K562 (cell line): ENCODE measurements around the gene FGR. TPM values are rescaled to one million over a fixed set of nuclear protein-coding genes. Genes with fewer than 3 reads are reported as not detected.

Experiments used
- ATAC-seq: fragments of 200-7000 bp; cut with Tn5 transposase; 3 replicates; pipeline ENCODE4 v1.9.1; 2020; ENCODE audit warnings: moderate library complexity
- BruUV-seq: library from RNA; stranded (reverse); fragments of 400-500 nt; replicated peaks from 2 replicates; lab custom pipeline; 2021; lab: Mats Ljungman, UMichigan
- CTCF ChIA-PET: fragments of 300-600 bp; formaldehyde crosslinking; extraction: SDS; loops from one replicate; lab custom pipeline; 2021; ENCODE audit warnings: low intra/inter-chr PET ratio; lab: Yijun Ruan, JAX
- POLR2A ChIA-PET: fragments of 300-600, 350-650 bp; sonication (Branson Sonifier 250); formaldehyde crosslinking; extraction: SDS; loops from one replicate; lab custom pipeline; 2021; ENCODE audit warnings: antibody characterized with exemption, inconsistent platforms; lab: Yijun Ruan, JAX
- DNase-seq, 4 experiments: peaks; one replicate each; pipeline versions ENCODE4 v3.0.0 to v3.0.0-alpha.2; 2011 to 2018; ENCODE audit warnings: low spot score in 3 of 4, mixed read lengths in 3 of 4; ENCODE audit errors: extremely low read depth in 1 of 4
- FAIRE-seq: peaks from 2 replicates; lab custom pipeline; 2011; peaks lifted over from hg19 to GRCh38; lab: Jason Lieb, UNC
- H2AFZ ChIP-seq: 2 replicates; pipeline ENCODE4 v1.6.0; 2011; ENCODE audit warnings: low read depth, low read length, control low read depth, inconsistent platforms
- H3K27ac ChIP-seq: fragments of 200-600 bp; 3 replicates; pipeline ENCODE4 v1.8.0; 2011; ENCODE audit warnings: low read depth, mild to moderate bottlenecking, control low read depth, inconsistent platforms, low read length, moderate library complexity, mixed read lengths; ENCODE audit errors: extremely low read depth
- H3K27me3 ChIP-seq, 2 experiments: fragments of 300-600 bp in 1 of 2; 2 replicates in 1 of 2; 3 replicates in 1 of 2; pipeline versions ENCODE4 v1.6.0 to v1.8.0; 2011; ENCODE audit warnings: inconsistent platforms in 2 of 2, low read length in 2 of 2, mild to moderate bottlenecking in 1 of 2, mixed read lengths in 1 of 2, moderate library complexity in 1 of 2; ENCODE audit not compliant: control insufficient read depth in 2 of 2, insufficient read depth in 2 of 2
- H3K36me3 ChIP-seq: fragments of 300-600 bp; 3 replicates; pipeline ENCODE4 v1.8.0; 2011; ENCODE audit warnings: mild to moderate bottlenecking, low read length, inconsistent platforms; ENCODE audit not compliant: control insufficient read depth, insufficient read depth
- H3K4me1 ChIP-seq, 2 experiments: fragments of 200-600 bp in 1 of 2; replicated peaks in 1 of 2; 2 replicates in 1 of 2; 3 replicates in 1 of 2; pipeline versions ENCODE4 v1.5.1 to v1.8.0; 2011; ENCODE audit warnings: inconsistent platforms in 2 of 2, low read length in 2 of 2, mild to moderate bottlenecking in 1 of 2, mixed read lengths in 1 of 2, moderate library complexity in 1 of 2; ENCODE audit not compliant: control insufficient read depth in 2 of 2, insufficient read depth in 2 of 2
- H3K4me2 ChIP-seq: 2 replicates; pipeline ENCODE4 v1.6.1; 2011; ENCODE audit warnings: low read length, control low read depth, inconsistent platforms, mixed read lengths; ENCODE audit not compliant: insufficient read depth
- H3K4me3 ChIP-seq: fragments of 200-600 bp; sonication (generic), shearing (Covaris generic); 2 replicates; pipeline ENCODE4 v1.5.1; 2016; ENCODE audit warnings: control low read depth, inconsistent platforms
- H3K79me2 ChIP-seq: fragments of 200-600 bp; 3 replicates; pipeline ENCODE4 v1.8.0; 2011; ENCODE audit warnings: low read length, inconsistent platforms; ENCODE audit not compliant: control insufficient read depth, insufficient read depth
- H3K9ac ChIP-seq, 2 experiments: 2 replicates each; pipeline versions ENCODE4 v1.6.0 to v1.6.1; 2011; ENCODE audit warnings: low read depth in 2 of 2, low read length in 2 of 2, control low read depth in 1 of 2, inconsistent platforms in 1 of 2, mild to moderate bottlenecking in 1 of 2, mixed read lengths in 1 of 2; ENCODE audit not compliant: insufficient read depth in 1 of 2
- H3K9me1 ChIP-seq: one replicate; pipeline ENCODE4 v1.6.0; 2011; ENCODE audit warnings: inconsistent platforms, mild to moderate bottlenecking, low read length, moderate library complexity; ENCODE audit not compliant: control insufficient read depth, insufficient read depth
- H3K9me3 ChIP-seq: replicated peaks from 2 replicates; pipeline ENCODE4 v1.5.1; 2011; ENCODE audit warnings: low read depth, low read length, inconsistent platforms; ENCODE audit not compliant: control insufficient read depth, insufficient read depth
- H4K20me1 ChIP-seq: replicated peaks from 2 replicates; pipeline ENCODE4 v1.6.1; 2011; ENCODE audit warnings: low read length, inconsistent platforms, mixed read lengths; ENCODE audit not compliant: control insufficient read depth, insufficient read depth
- CBFA2T2 ChIP-seq: fragments of 450-650 bp; conservative IDR thresholded peaks from 2 replicates; pipeline ENCODE4 v1.6.1; 2017; ENCODE audit warnings: mild to moderate bottlenecking
- CTCFL ChIP-seq: IDR thresholded peaks from 2 replicates; pipeline ENCODE4 v1.6.1; 2011; ENCODE audit warnings: borderline replicate concordance, low read depth, mild to moderate bottlenecking, moderate library complexity, low read length; ENCODE audit not compliant: insufficient read depth, poor library complexity, severe bottlenecking
- DLX4 ChIP-seq: fragments of 250-450 bp; sonication (Bioruptor Pico); IDR thresholded peaks from 2 replicates; pipeline ENCODE4 v1.6.1; 2021; ENCODE audit warnings: mild to moderate bottlenecking
- EGR1 ChIP-seq: fragments of 450-650 bp; conservative IDR thresholded peaks from 2 replicates; pipeline ENCODE4 v1.6.1; 2017; ENCODE audit warnings: mild to moderate bottlenecking
- FOXA3 ChIP-seq, 2 experiments: fragments of 450-650 bp in 1 of 2; sonication (generic) in 1 of 2; formaldehyde crosslinking; IDR thresholded peaks in 1 of 2; conservative IDR thresholded peaks in 1 of 2; 2 replicates each; pipeline versions ENCODE4 v1.4.0 to v1.8.0; 2020 to 2022; ENCODE audit warnings: mild to moderate bottlenecking in 2 of 2, missing genetic modification reagents in 1 of 2
- ILK ChIP-seq: fragments of 450-650 bp; IDR thresholded peaks from 2 replicates; pipeline ENCODE4 v1.6.1; 2016; ENCODE audit warnings: missing genetic modification characterization, low read depth, mild to moderate bottlenecking, missing compliant biosample characterization, moderate library complexity, borderline replicate concordance
- IRF2 ChIP-seq: sonication (generic); formaldehyde crosslinking; IDR thresholded peaks from 2 replicates; pipeline ENCODE4 v1.8.1; 2022; ENCODE audit warnings: mild to moderate bottlenecking, missing genetic modification reagents
- PCBP1 ChIP-seq: fragments of 200-400 bp; formaldehyde crosslinking; IDR thresholded peaks from 2 replicates; pipeline ENCODE4 v1.6.1; 2018; ENCODE audit warnings: mild to moderate bottlenecking, low read depth, low read length; ENCODE audit not compliant: poor library complexity, severe bottlenecking
- POLR3A ChIP-seq: IDR thresholded peaks from 2 replicates; pipeline ENCODE4 v1.6.1; 2011; ENCODE audit warnings: borderline replicate concordance, mild to moderate bottlenecking, moderate library complexity; ENCODE audit not compliant: insufficient read length, insufficient read depth; ENCODE audit errors: extremely low read depth
- PYGO2 ChIP-seq: fragments of 450-650 bp; IDR thresholded peaks from 2 replicates; pipeline ENCODE4 v1.6.1; 2016; ENCODE audit warnings: mild to moderate bottlenecking, missing genetic modification characterization, moderate library complexity, missing compliant biosample characterization
- RBM15 ChIP-seq: fragments of 200-400 bp; formaldehyde crosslinking; IDR thresholded peaks from 2 replicates; pipeline ENCODE4 v1.6.1; 2018; ENCODE audit warnings: mild to moderate bottlenecking, low read length, moderate library complexity; ENCODE audit not compliant: insufficient read depth
- TEAD4 ChIP-seq, 2 experiments: sonication (generic) in 1 of 2; formaldehyde crosslinking in 1 of 2; IDR thresholded peaks; 2 replicates each; pipeline versions ENCODE4 v1.6.1 to v1.8.0; 2012 to 2022; ENCODE audit warnings: borderline replicate concordance in 1 of 2, inconsistent platforms in 1 of 2, low read length in 1 of 2, mild to moderate bottlenecking in 1 of 2, missing genetic modification reagents in 1 of 2
- TFAP4 ChIP-seq: sonication (generic); formaldehyde crosslinking; IDR thresholded peaks from 2 replicates; pipeline ENCODE4 v1.8.0; 2022; ENCODE audit warnings: missing genetic modification reagents, mild to moderate bottlenecking, moderate library complexity, borderline replicate concordance
- ZBTB17 ChIP-seq: fragments of 450-650 bp; formaldehyde crosslinking; IDR thresholded peaks from 2 replicates; pipeline ENCODE4 v1.4.0; 2020; ENCODE audit warnings: mild to moderate bottlenecking
- ZNF511 ChIP-seq: sonication (generic); formaldehyde crosslinking; IDR thresholded peaks from 2 replicates; pipeline ENCODE4 v1.8.0; 2022; ENCODE audit warnings: mild to moderate bottlenecking, missing genetic modification reagents
- whole genome bisulfite sequencing: fragments of 100-300 bp; shearing (Covaris generic); methylation state at CpG from one replicate; pipeline ENCODE4 v1.1.6; 2016; ENCODE audit warnings: low coverage, mixed read lengths; ENCODE audit not compliant: insufficient coverage; ENCODE audit errors: missing lambda C conversion rate; 5-methylcytosine and 5-hydroxymethylcytosine counted together
- in situ Hi-C: fragments of 300-500 bp; cut with MboI; formaldehyde crosslinking; loops from 4 replicates; pipeline ENCODE4 v1.15.0; 2018; ENCODE audit warnings: inconsistent platforms, mixed read lengths
- intact Hi-C: fragments of 100-400 bp; cut with micrococcal nuclease; formaldehyde crosslinking; loops from 2 replicates; pipeline ENCODE4 v1.14.2; 2022
- polyA plus RNA-seq, 8 experiments: library from polyadenylated mRNA; depleted of rRNA in 4 of 8; stranded (reverse) in 5 of 8; unstranded in 3 of 8; fragments of >200 nt; fragmentation: Nextera tagmentation in 2 of 8; fragmentation: Illumina TruSeq in 1 of 8; extraction: Ambion mirVana in 2 of 8; extraction: Trizol in 1 of 8; gene quantifications; 2 replicates each; pipeline versions ENCODE4 v1.2.1 to v1.2.3, GENCODE V29; 2011 to 2014; ENCODE audit warnings: inconsistent platforms in 1 of 8, missing spikeins in 1 of 8
- total RNA-seq, 7 experiments: library from RNA; depleted of rRNA in 6 of 7; stranded (reverse); fragments of >200 nt in 6 of 7; fragmentation: Illumina TruSeq in 2 of 7; extraction: Trizol in 2 of 7; gene quantifications; 2 replicates each; pipeline versions ENCODE4 v1.2.1 to v1.2.3, GENCODE V29; 2011 to 2021; ENCODE audit warnings: low replicate concordance in 1 of 7

Gene FGR
- total and polyA plus RNA-seq, 9 of the 15 experiments (the other 6 are each of a cell fraction or from before 2014, with no cell fraction given): 0.04 to 0.11 TPM; not detected in 7

GRCh38 chr1:27604579-27605299 lies 30.2 kb downstream of the FGR start:
- no peak for ATAC-seq
- intact Hi-C loops (loop anchor here (5.0 kb wide), 3 partner anchors 97 to 307 kb away; no protein-coding TSS in a partner anchor), in situ Hi-C loops (loop anchor here (5.0 to 25.0 kb wide), 4 partner anchors 50 to 492 kb away; no protein-coding TSS in a partner anchor)
- CTCF ChIA-PET: interaction anchor here (0.7 to 3.0 kb wide), 6 partner anchors 49 to 209 kb away, joined by 3 to 21 read pairs (median 7); no protein-coding TSS in a partner anchor
- POLR2A ChIA-PET: interaction anchor here (0.6 to 1.2 kb wide), 10 partner anchors 8 to 267 kb away, joined by 3 to 5 read pairs (median 3); partner anchors contain the start of genes IFI6 and WASF2
- Histone ChIP-seq H2AFZ (peak overlapping the region; percentile 93), H3K4me3 (peak overlapping the region; percentile 89), H3K27me3 (peaks cover 0 to 4% of the 10 kb centered on the region in 2 experiments; a peak in 1 of 5 replicates), H3K9ac (peak overlapping the region in 1 of 2 experiments; percentile 89; a peak in 3 of 4 replicates), H3K4me2 (peak overlapping the region; percentile 95; the same call in 1 of the 2 replicates), H3K9me1 (peaks cover 6% of the 10 kb centered on the region), H3K4me1 (peaks cover 61 to 64% of the 10 kb centered on the region in 2 experiments), H4K20me1 (peaks cover 14% of the 10 kb centered on the region), H3K36me3 (no peaks in the 10 kb centered on the region), H3K27ac (no peak overlapping the region), H3K79me2 (peaks cover 41% of the 10 kb centered on the region), H3K9me3 (no peaks in the 10 kb centered on the region)
- no TSS peak for BruUV-seq
- no peak for FAIRE-seq
- peak in 1 of 4 experiments; percentile 48 for DNase-seq
- WGBS: 49% methylated on average over 21 of the region's 21 CpGs
- no peak for TF ChIP-seq ZBTB17
- TF ChIP-seq EGR1: peak; percentile 51
- TF ChIP-seq ZNF511 (CRISPR knock-in tag): 0 out of 2 replicates have a peak, but pooled peaks have one; percentile 11
- no peak for TF ChIP-seq PYGO2 (tag)
- no peak for TF ChIP-seq DLX4
- no peak for TF ChIP-seq RBM15
- no peak for TF ChIP-seq PCBP1
- peak; percentile 62 for TF ChIP-seq POLR3A
- TF ChIP-seq ILK: no peak
- 0 out of 2 replicates have a peak, but pooled peaks have one; percentile 1 for TF ChIP-seq TFAP4 (CRISPR knock-in tag)
- no peak for TF ChIP-seq IRF2 (CRISPR knock-in tag)
- no peak for TF ChIP-seq CTCFL
- 0 out of 4 replicates have a peak, but pooled peaks of 1 of the 2 experiments have one; percentile 38 for TF ChIP-seq FOXA3 (CRISPR knock-in tag; conservative IDR thresholded peaks at IDR 0.05 in 1 of 2, IDR thresholded peaks at IDR 0.05 in 1 of 2)
- TF ChIP-seq TEAD4 (IDR thresholded peaks at IDR 0.05; ENCODE audit: low read length): no peak
- TF ChIP-seq TEAD4 (CRISPR knock-in tag; IDR thresholded peaks at IDR 0.05; ENCODE audit: borderline replicate concordance): 0 out of 2 replicates have a peak, but pooled peaks have one; percentile 21
- no peak for TF ChIP-seq CBFA2T2
